Testis (tissue), 3 donors: ENCODE results near the gene UGT1A9. TPM values are rescaled to one million over a fixed set of nuclear protein-coding genes. Genes with fewer than 3 reads are reported as not detected.
"Not testable (repeated sequence)": the region's sequence is repeated elsewhere in the genome, so short reads cannot be mapped to it uniquely, and the experiment has no call there.

Experiments
- DNase-seq: peaks from one replicate; pipeline ENCODE4 v3.0.0-alpha.2; 2019
- H3K27ac ChIP-seq, 2 donors: fragments of 200-600 bp; sonication (generic); one replicate each; pipeline ENCODE4 v1.5.1; 2019
- H3K27me3 ChIP-seq: fragments of 200-600 bp; sonication (generic); one replicate; pipeline ENCODE4 v1.5.1; 2019
- H3K36me3 ChIP-seq: fragments of 200-600 bp; sonication (generic); one replicate; pipeline ENCODE4 v1.5.1; 2017; ENCODE audit warnings: low read depth; ENCODE audit errors: missing control alignments
- H3K4me1 ChIP-seq: fragments of 200-600 bp; sonication (generic); one replicate; pipeline ENCODE4 v1.5.1; 2019
- H3K4me3 ChIP-seq, 2 donors: fragments of 200-600 bp; sonication (generic); one replicate each; pipeline ENCODE4 v1.5.1; 2017 to 2019
- H3K9me3 ChIP-seq: fragments of 200-600 bp; sonication (generic); one replicate; pipeline ENCODE4 v1.5.1; 2017
- POLR2A ChIP-seq: fragments of 450-650 bp; IDR thresholded peaks from one replicate; pipeline ENCODE4 v1.6.1; 2017; ENCODE audit warnings: antibody characterized with exemption, mild to moderate bottlenecking, moderate library complexity
- WGBS, 2 donors: methylation state at CpG; one replicate each; pipeline ENCODE4 v1.1.5; 2018; 5-methylcytosine and 5-hydroxymethylcytosine counted together
- intact Hi-C: fragments of 100-400 bp; cut with DNase I; formaldehyde crosslinking; loops from one replicate; pipeline ENCODE4 v1.15.1; 2023; ENCODE audit warnings: low total_unique reads
- polyA plus RNA-seq: library from polyadenylated mRNA; stranded (reverse); fragments of 350-450 nt; fragmentation: Illumina TruSeq; extraction: RNeasy Lipid Tissue Mini Kit (QIAGEN cat#74804); gene quantifications from one replicate; pipeline ENCODE4 v1.2.3, GENCODE V29; 2014; ENCODE audit warnings: low read depth, low replicate concordance; ENCODE audit not compliant: insufficient read depth
- total RNA-seq, 2 donors: library from RNA; depleted of rRNA; stranded (reverse); fragments of >200 nt; gene quantifications; one replicate each; pipeline ENCODE4 v1.2.3, GENCODE V29; 2016
- TF ChIP-seq, protein P1 (sequence below), 3 experiments: fragments of 450-650 bp in 2 of 3; fragments of 200-600 bp in 1 of 3; sonication (generic) in 1 of 3; IDR thresholded peaks; one replicate each; pipeline ENCODE4 v1.5.1; 2016 to 2019; ENCODE audit warnings: antibody characterized with exemption in 3 of 3, mild to moderate bottlenecking in 2 of 3, moderate library complexity in 1 of 3

Gene UGT1A9
- total and polyA plus RNA-seq, 3 donors from 2014 or later, result not detected

DNA sequence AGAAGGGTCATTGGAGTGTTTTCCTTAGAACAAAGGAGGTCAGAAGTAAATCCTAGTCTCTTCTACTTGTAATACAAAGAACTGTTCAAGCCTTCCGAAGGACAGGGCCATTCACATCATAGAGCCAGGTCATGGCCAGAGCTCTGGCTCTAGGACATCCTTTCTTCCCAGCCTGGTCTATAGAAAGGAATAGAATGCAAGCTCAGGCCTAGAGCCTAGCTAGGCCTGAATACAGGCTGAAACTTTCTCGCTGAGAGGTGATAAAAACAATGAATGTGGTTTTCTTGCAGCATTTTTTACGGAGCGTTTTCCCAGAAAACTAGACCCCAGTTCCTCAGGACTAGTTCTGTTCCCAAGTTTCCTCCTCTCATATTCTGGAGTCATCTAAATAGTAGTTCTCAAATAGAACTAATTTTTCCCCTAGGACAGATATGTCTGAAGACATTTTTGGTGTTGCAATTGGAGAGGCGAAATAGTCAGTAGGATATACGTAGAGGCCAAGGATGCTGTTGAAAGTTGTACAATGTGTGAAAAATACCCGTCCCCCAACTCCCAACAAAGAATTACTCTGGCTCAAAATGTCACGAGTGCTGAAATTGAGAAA is 27.8 kb downstream of the UGT1A9 start:
- Histone ChIP-seq H3K9me3 (no peaks in the 10 kb centered on the region), H3K4me1 (peaks cover 5% of the 10 kb centered on the region), H3K36me3 (no peaks in the 10 kb centered on the region), H3K27me3 (no peaks in the 10 kb centered on the region), H3K27ac (no peak overlapping the region), H3K4me3 (no peak overlapping the region)
- no peak for TF ChIP-seq POLR2A
- TF ChIP-seq, protein P1, sequence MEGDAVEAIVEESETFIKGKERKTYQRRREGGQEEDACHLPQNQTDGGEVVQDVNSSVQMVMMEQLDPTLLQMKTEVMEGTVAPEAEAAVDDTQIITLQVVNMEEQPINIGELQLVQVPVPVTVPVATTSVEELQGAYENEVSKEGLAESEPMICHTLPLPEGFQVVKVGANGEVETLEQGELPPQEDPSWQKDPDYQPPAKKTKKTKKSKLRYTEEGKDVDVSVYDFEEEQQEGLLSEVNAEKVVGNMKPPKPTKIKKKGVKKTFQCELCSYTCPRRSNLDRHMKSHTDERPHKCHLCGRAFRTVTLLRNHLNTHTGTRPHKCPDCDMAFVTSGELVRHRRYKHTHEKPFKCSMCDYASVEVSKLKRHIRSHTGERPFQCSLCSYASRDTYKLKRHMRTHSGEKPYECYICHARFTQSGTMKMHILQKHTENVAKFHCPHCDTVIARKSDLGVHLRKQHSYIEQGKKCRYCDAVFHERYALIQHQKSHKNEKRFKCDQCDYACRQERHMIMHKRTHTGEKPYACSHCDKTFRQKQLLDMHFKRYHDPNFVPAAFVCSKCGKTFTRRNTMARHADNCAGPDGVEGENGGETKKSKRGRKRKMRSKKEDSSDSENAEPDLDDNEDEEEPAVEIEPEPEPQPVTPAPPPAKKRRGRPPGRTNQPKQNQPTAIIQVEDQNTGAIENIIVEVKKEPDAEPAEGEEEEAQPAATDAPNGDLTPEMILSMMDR (IDR thresholded peaks at IDR 0.05), result no peak
- WGBS, 2 donors, result 95 to 96% methylated on average over 8 of the region's 8 CpGs
- no peak for DNase-seq
- intact Hi-C loops, result no loop called here

DNA sequence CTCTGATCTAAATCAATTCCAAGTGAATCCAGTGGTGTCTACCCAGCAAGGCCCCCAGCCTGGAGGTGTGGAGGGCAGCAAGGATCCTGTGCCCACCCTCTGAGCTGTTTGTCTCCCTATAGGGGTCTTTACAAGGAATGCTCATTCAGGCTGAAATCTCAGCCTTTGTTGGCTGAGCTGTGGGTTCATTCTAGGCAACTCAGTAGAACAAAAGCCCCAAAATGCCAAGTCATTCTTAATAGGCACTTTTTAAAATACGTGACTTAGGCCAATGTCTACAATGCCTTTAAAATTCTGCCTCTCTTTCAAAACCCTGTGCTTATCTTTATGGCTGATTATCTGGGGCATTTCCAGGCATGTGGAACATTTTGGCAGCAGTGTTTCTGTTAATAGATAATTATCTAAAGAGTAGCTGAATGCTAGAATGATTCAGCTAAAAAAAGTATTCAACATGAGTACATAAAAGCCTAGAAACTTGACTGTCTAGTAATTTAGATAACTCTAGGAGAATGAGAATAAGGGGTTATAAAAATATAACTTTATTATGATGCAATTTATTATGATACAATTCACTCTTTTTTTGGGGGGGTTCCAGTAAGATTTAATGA is 28.4 kb downstream of the UGT1A9 start:
- 46 to 71% methylated on average over 1 of the region's 1 CpG for WGBS, 2 donors
- Histone ChIP-seq H3K4me3 (no peak overlapping the region), H3K27ac (no peak overlapping the region), H3K36me3 (no peaks in the 10 kb centered on the region), H3K9me3 (no peaks in the 10 kb centered on the region), H3K4me1 (peaks cover 5% of the 10 kb centered on the region), H3K27me3 (no peaks in the 10 kb centered on the region)
- intact Hi-C loops, result no loop called here
- TF ChIP-seq, protein P1 (IDR thresholded peaks at IDR 0.05), result no peak
- no peak for TF ChIP-seq POLR2A
- DNase-seq, result no peak

DNA sequence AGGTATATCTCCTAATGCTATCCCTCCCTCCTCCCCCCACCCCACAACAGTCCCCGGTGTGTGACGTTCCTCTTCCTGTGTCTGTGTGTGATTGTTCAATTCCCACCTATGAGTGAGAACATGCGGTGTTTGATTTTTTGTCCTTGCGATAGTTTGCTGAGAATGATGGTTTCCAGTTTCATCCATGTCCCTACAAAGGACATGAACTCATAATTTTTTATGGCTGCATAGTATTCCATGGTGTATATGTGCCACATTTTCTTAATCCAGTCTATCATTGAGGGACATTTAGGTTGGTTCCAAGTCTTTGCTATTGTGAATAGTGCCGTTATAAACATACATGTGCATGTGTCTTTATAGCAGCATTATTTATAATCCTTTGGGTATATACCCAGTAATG is 29.1 kb downstream of the UGT1A9 start:
- H3K4me3 ChIP-seq, H3K27me3 ChIP-seq, intact Hi-C loops, DNase-seq, H3K36me3 ChIP-seq, H3K27ac ChIP-seq, H3K4me1 ChIP-seq, H3K9me3 ChIP-seq: not testable (repeated sequence)
- WGBS, 2 donors, result 85 to 96% methylated on average over 5 of the region's 5 CpGs

- peaks cover 5% of the 10 kb centered on the region for H3K4me1 ChIP-seq
- H3K27ac ChIP-seq, result no peak overlapping the region
- no peaks in the 10 kb centered on the region for H3K36me3 ChIP-seq
- no peak overlapping the region for H3K4me3 ChIP-seq
- no peak for DNase-seq
- H3K27me3 ChIP-seq, result no peaks in the 10 kb centered on the region
- H3K9me3 ChIP-seq, result no peaks in the 10 kb centered on the region
- no peak for TF ChIP-seq POLR2A
- TF ChIP-seq, protein P1 (IDR thresholded peaks at IDR 0.05), result no peak
- WGBS, 2 donors, result 49 to 56% methylated on average over 3 of the region's 3 CpGs
- intact Hi-C loops, result no loop called here
Measured at GRCh38 chr2:233702238-233702637, 30.5 kb downstream of the UGT1A9 start.

- Histone ChIP-seq H3K27ac (no peak overlapping the region), H3K9me3 (no peaks in the 10 kb centered on the region), H3K36me3 (no peaks in the 10 kb centered on the region), H3K4me1 (no peaks in the 10 kb centered on the region), H3K27me3 (no peaks in the 10 kb centered on the region), H3K4me3 (no peak overlapping the region)
- WGBS, 2 donors, result 69 to 77% methylated on average over 4 of the region's 4 CpGs
- DNase-seq, result no peak
- intact Hi-C loops, result no loop called here
- TF ChIP-seq POLR2A, result no peak
- TF ChIP-seq, protein P1 (IDR thresholded peaks at IDR 0.05), result no peak
Measured at GRCh38 chr2:233705911-233706506, 34.3 kb downstream of the UGT1A9 start.
